Immature natural killer cell (primary cell): ENCODE results near the gene CFAP161. TPM values are rescaled to one million over a fixed set of nuclear protein-coding genes. Genes with fewer than 3 reads are reported as not detected.

ENCODE experiments used
- DNase-seq, 3 donors: peaks; one replicate each; pipeline ENCODE4 v3.0.0; 2022; ENCODE audit warnings: mixed read lengths in 1 of 3
- H3K27ac Mint-ChIP-seq, 6 donors: one replicate each; pipeline ENCODE4 v1.8.0; 2020; ENCODE audit warnings: mixed read lengths in 6 of 6, mild to moderate bottlenecking in 5 of 6, inconsistent platforms in 4 of 6, moderate library complexity in 3 of 6
- H3K27me3 Mint-ChIP-seq, 3 donors: one replicate each; pipeline ENCODE4 v1.8.0; 2020 to 2021; ENCODE audit warnings: low read depth in 3 of 3, mild to moderate bottlenecking in 3 of 3, mixed read lengths in 3 of 3, moderate library complexity in 3 of 3, inconsistent platforms in 1 of 3
- H3K36me3 Mint-ChIP-seq, 3 donors: one replicate each; pipeline ENCODE4 v1.8.0; 2020; ENCODE audit warnings: mixed read lengths in 3 of 3, inconsistent platforms in 2 of 3, mild to moderate bottlenecking in 2 of 3
- H3K4me1 Mint-ChIP-seq, 2 donors: one replicate each; pipeline ENCODE4 v1.8.0; 2020; ENCODE audit warnings: inconsistent platforms in 2 of 2, mild to moderate bottlenecking in 2 of 2, mixed read lengths in 2 of 2, moderate library complexity in 1 of 2
- H3K4me3 Mint-ChIP-seq, 5 donors: one replicate each; pipeline ENCODE4 v1.8.0; 2020; ENCODE audit warnings: mild to moderate bottlenecking in 5 of 5, mixed read lengths in 5 of 5, inconsistent platforms in 3 of 5, moderate library complexity in 3 of 5
- H3K9me3 Mint-ChIP-seq, 6 donors: one replicate each; pipeline ENCODE4 v1.8.0; 2020; ENCODE audit warnings: mild to moderate bottlenecking in 6 of 6, mixed read lengths in 6 of 6, inconsistent platforms in 4 of 6, moderate library complexity in 3 of 6
- polyA plus RNA-seq, 3 donors: library from polyadenylated mRNA; unstranded; fragments of 300-500 nt; fragmentation: Illumina TruSeq; gene quantifications; one replicate each; pipeline ENCODE4 v1.2.3, GENCODE V29; 2021

CFAP161 gene
- polyA plus RNA-seq, 3 donors from 2014 or later = 0.83 TPM; not detected in 2

DNA sequence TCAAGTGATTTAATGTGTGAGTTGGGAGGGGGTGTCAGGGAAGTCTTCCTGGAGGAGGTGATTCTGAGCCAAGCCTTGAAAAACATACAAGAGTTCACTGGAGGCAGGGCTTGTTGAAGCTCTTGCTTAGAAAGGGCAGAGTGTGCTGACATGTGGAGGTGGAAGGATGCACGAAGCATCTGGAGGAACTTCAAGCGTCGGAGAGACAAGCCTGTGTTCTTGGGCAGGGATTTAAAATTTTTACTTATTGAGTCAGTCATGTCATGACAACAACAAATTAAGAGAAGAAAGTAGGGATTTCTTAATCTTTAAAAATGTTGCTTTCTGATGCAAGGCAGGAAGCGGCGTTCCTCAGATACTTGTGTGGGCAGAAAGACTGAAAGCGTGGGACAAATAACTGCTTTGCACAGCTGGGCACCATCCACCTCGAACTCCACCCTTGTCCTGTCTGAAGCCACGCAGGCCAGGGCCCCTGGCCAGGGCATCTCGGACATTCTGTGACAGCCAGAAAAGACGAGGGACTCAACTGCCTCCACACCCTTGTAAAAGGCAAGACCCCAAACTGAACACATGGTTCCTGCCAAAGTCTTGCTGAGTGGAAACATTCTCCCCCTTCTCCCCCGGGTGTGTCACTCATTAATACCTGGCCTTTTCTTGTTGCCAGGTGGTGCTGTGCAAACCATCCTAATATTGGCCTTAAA is 55.7 kb downstream of the CFAP161 start:
- peaks cover 0 to 1% (median 0%) of the 10 kb centered on the region in 6 donors for H3K9me3 Mint-ChIP-seq
- no peak overlapping the region for H3K27ac Mint-ChIP-seq
- DNase-seq = no peak
- H3K27me3 Mint-ChIP-seq = peaks cover 0 to 15% (median 6%) of the 10 kb centered on the region in 3 donors
- H3K4me1 Mint-ChIP-seq = peaks cover 9 to 14% of the 10 kb centered on the region in 2 donors
- H3K4me3 Mint-ChIP-seq = no peak overlapping the region
- H3K36me3 Mint-ChIP-seq = no peaks in the 10 kb centered on the region

DNA sequence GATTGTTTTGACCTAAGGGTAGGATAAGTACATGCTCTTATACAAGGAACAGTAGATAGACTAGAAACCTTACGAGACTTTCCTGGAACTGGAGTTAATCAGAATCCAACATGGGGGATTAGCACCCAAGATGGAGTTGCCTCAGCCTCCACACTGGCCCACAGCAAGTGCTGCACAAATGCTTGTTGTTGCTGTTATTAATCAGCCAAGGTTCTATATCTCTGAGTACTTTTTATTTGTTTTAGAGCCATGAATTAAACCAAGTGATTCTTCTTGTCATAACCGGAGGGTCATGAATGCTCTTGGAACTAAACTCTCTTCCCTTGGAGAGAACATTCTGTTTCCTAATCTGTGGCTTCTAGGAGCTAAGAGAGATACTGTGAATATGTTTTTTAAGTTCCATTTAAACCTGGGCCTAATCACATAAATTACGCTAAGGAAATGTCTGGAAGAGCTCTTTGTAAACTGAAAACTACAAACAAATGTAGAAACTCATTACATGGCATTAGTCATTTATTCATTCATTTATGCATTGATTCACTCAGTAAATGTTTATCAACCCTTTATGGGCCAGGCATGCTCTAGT is 56.9 kb downstream of the CFAP161 start:
- H3K27ac Mint-ChIP-seq = no peak overlapping the region

DNA sequence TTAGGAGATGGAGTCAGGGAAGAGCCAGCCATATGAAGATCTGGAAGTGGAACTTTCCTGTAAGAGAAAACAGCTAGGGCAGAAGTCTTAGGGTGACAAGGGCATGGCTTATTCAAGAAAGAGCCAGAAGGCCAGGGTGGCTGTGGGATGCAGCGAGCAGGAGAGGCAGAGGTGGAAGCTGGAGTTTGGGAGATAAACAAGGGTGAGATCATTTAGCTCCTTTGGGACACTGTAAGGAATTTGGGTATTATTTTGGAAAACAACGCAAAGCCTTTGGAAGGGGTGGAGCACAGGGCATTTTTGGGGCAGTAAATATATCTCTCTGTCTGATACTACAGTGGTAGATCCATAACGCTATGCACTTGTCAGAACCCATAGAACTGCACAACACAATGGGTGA is 57.6 kb downstream of the CFAP161 start:
- Mint-ChIP-seq H3K27ac (no peak overlapping the region), H3K36me3 (no peaks in the 10 kb centered on the region), H3K9me3 (peaks cover 0 to 1% (median 0%) of the 10 kb centered on the region in 6 donors), H3K4me1 (peaks cover 17 to 24% of the 10 kb centered on the region in 2 donors), H3K27me3 (peaks cover 0 to 15% (median 7%) of the 10 kb centered on the region in 3 donors), H3K4me3 (no peak overlapping the region)
- no peak for DNase-seq

More for the DNA sequence above, 56.9 kb downstream of the CFAP161 start:
- H3K27me3 Mint-ChIP-seq = peaks cover 0 to 15% (median 7%) of the 10 kb centered on the region in 3 donors
- H3K36me3 Mint-ChIP-seq = no peaks in the 10 kb centered on the region
- H3K4me3 Mint-ChIP-seq = no peak overlapping the region
- peaks cover 17 to 24% of the 10 kb centered on the region in 2 donors for H3K4me1 Mint-ChIP-seq
- DNase-seq = no peak
- peaks cover 0 to 1% (median 0%) of the 10 kb centered on the region in 6 donors for H3K9me3 Mint-ChIP-seq

DNA sequence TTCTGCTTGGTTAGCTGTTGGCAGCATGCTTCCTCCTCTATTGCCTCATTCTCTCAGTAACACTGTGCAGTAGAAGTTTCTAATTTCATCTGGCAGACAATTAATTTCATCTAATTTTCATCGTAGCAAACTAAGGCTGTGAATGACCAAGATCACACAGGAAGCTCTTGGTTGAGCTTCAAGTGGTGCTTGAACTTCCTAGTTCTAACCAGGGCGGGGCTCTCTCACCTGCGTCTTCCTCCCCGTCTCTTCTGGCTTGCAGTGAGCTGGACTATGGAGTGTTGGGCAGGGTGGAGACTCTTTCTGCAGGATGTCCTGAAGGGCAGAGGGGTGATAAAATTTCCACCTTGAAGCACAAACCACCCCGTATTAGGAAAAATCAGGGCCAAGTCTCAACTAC is 60.7 kb downstream of the CFAP161 start:
- peaks cover 0 to 20% (median 5%) of the 10 kb centered on the region in 3 donors for H3K27me3 Mint-ChIP-seq
- peaks cover 17 to 24% of the 10 kb centered on the region in 2 donors for H3K4me1 Mint-ChIP-seq
- H3K27ac Mint-ChIP-seq = peak overlapping the region in 2 of 6 donors; percentile 82 to 83
- no peaks in the 10 kb centered on the region for H3K36me3 Mint-ChIP-seq
- peak overlapping the region; percentile 2 to 63 (median 50) for H3K4me3 Mint-ChIP-seq
- no peak for DNase-seq
- H3K9me3 Mint-ChIP-seq = peaks cover 0 to 1% (median 0%) of the 10 kb centered on the region in 6 donors

DNA sequence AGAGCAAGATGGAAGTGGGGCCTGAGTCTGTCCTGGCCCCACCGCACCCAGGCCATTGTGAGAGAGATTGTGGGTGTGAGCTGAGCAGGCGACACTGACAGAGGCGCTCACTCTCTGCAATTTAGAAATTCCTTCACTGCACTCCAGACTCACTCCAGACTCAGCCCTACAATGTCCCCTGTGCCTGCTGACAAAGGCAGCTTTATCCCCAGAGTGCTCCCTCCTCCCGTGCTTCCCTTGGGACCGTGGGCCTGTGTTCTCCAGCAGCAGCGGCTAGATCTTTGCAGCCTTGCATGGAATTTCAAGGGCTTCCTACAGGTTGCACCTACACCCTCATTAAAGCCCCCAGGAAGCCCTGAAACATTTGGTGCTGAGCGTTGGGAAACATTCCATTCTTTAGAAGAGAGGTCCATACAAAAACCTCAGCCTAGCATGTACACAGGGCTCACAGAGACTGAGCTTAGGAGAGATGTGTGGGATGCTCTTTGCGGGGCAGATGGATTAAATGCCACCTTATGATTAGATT is 61.3 kb downstream of the CFAP161 start:
- Mint-ChIP-seq H3K9me3 (peaks cover 0 to 1% (median 0%) of the 10 kb centered on the region in 6 donors), H3K4me1 (peaks cover 17 to 24% of the 10 kb centered on the region in 2 donors), H3K36me3 (no peaks in the 10 kb centered on the region), H3K27me3 (peaks cover 0 to 20% (median 5%) of the 10 kb centered on the region in 3 donors), H3K27ac (peak overlapping the region in 2 of 6 donors; percentile 53 to 83), H3K4me3 (no peak overlapping the region)
- DNase-seq = no peak

DNA sequence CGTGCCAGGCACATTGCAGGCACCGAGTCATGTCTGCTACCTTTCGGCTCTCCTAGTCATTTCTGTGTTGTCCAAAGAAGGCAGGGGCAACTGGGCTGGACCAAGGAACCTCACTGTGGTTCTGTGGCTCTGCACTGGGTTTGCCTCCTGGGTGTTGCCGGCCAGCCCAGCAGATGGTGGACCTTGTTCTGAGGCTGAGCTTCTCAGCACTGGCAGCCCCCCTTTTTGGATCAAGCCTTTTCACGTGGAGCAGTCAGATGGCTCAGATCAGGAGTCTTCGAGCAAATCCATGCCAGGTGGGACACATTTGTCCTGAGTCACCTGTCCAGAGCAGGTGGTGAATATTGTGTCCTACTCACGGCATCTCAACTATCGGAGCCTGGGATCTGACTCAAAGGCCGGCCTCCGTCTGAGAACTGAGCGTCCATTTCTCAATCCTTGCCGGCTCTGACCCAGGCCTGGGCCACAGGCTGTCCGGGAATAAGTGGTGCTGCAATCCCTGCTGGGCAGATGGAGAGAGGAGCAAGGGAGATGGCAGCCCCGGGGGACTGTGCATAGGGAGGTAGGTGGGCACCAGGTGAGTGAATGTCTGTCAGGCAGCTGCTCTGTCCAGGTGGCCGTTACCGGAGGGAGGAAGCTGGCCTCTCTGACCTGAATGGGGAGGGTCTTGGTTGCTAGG is 62.6 kb downstream of the CFAP161 start, which contains the start of gene IL16:
TSS of gene IL16 (plus strand) at position 304 of the 679 bp plus-strand sequence. CDS start 28,521 bp downstream, outside the sequence.
- Mint-ChIP-seq H3K36me3 (no peaks in the 10 kb centered on the region), H3K27me3 (peaks cover 0 to 17% (median 5%) of the 10 kb centered on the region in 3 donors), H3K9me3 (no peaks in the 10 kb centered on the region), H3K4me1 (peaks cover 17 to 24% of the 10 kb centered on the region in 2 donors), H3K4me3 (peak within 1 kb of the TSS in 1 of 5 donors; percentile 18), H3K27ac (peak within 1 kb of the TSS in 2 of 6 donors; percentile 25 to 45)
- DNase-seq = no peak

DNA sequence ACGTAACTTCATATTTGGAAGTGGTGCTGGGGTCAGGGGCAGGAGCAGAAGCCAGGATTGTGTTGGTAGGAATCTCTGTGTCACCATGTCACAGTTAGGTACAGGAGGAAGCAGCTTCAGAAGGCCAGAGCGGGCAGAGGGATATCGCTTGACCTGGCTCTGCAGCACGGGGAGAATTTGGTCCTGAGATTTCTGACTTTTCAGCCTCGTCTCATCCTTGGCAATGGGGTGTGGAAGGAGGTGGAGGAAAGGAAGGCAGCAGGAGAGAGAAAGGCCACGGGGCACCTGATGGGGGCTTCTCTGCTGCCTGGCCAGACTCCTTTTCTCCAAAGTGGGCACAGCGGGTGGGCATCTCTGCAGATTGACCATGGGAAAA is 63.2 kb downstream of the CFAP161 start:
- Mint-ChIP-seq H3K4me1 (peaks cover 17 to 24% of the 10 kb centered on the region in 2 donors), H3K9me3 (no peaks in the 10 kb centered on the region), H3K27me3 (peaks cover 0 to 17% (median 5%) of the 10 kb centered on the region in 3 donors), H3K4me3 (peak overlapping the region in 1 of 5 donors; percentile 18), H3K27ac (peak overlapping the region in 2 of 6 donors; percentile 25 to 45), H3K36me3 (no peaks in the 10 kb centered on the region)
- no peak for DNase-seq

DNA sequence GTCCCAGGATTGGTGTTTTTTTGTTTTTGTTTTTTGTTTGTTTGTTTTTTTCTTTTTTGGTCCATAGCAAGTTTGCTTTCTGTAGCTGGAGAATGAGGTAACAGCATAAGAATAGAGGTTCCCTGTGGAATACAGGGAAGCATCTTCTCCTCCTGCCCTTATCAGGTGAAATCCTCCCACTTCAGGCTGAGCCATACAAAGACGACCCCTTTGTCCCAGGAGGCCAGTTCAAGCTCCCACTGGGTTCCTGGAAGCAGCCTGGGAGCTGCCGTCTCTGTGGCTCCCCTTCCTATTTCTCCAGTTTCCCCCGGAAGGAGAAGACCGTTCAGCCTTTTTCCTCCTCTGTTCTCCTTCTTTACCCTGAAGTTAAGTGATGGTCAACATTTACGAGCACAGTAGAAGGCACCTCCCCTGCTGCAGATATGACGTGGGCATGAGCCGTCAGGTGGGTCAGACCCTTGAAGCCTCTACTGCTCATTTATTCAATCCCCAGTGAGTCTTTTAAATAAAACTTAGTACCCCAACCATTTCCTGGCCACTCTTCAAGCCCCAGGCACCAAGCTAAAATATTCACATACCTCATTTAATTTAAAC is 63.7 kb downstream of the CFAP161 start:
- H3K36me3 Mint-ChIP-seq = no peaks in the 10 kb centered on the region
- H3K4me1 Mint-ChIP-seq = peaks cover 15 to 23% of the 10 kb centered on the region in 2 donors
- peaks cover 0 to 13% (median 5%) of the 10 kb centered on the region in 3 donors for H3K27me3 Mint-ChIP-seq
- H3K4me3 Mint-ChIP-seq = no peak overlapping the region
- H3K9me3 Mint-ChIP-seq = no peaks in the 10 kb centered on the region
- no peak for DNase-seq
- H3K27ac Mint-ChIP-seq = no peak overlapping the region

Other genes with a start within 250 kb of the CFAP161 start
- gene MESD, start 144.5 kb upstream of the CFAP161 start, polyA plus RNA-seq = 10 to 100 TPM; 22.3 to 39.6 (median 32.1) TPM
- gene TLNRD1, start 133.3 kb upstream of the CFAP161 start, polyA plus RNA-seq = 1 to 10 TPM; 2.6 to 5.4 (median 3.4) TPM
- 100 to 1,000 TPM; 147 to 301 (median 155) TPM for gene IL16, start 62.6 kb downstream of the CFAP161 start, polyA plus RNA-seq
- 1 to 10 TPM in 2 of 3 donors, not detected in 1; 1.7 to 3.8 TPM for gene STARD5, start 189.9 kb downstream of the CFAP161 start, polyA plus RNA-seq
- gene TMC3, start 239.9 kb downstream of the CFAP161 start, polyA plus RNA-seq = under 1 TPM in 1 of 3 donors, not detected in 2; 0.07 TPM